Peyer's patch (tissue), 4 donors: ENCODE data around the gene BMP3. TPM values are rescaled to one million over a fixed set of nuclear protein-coding genes. Genes with fewer than 3 reads are reported as not detected.

ENCODE experiments used
- DNase-seq, 3 donors: peaks; one replicate each; pipeline ENCODE4 v3.0.0-alpha.2; 2017 to 2019
- H3K27ac ChIP-seq, 4 donors: fragments of 200-600 bp; sonication (generic); one replicate each; pipeline ENCODE4 v1.5.1; 2016 to 2019
- H3K27me3 ChIP-seq, 2 donors: fragments of 200-600 bp; sonication (generic); one replicate each; pipeline ENCODE4 v1.5.1; 2019
- H3K36me3 ChIP-seq, 3 donors: fragments of 200-600 bp; sonication (generic); one replicate each; pipeline ENCODE4 v1.5.1; 2016 to 2019
- H3K4me1 ChIP-seq, 4 donors: fragments of 200-600 bp; sonication (generic); one replicate each; pipeline ENCODE4 v1.5.1; 2016 to 2019
- H3K4me3 ChIP-seq, 4 donors: fragments of 200-600 bp; sonication (generic); 1 replicate in 3 of 4; 2 replicates in 1 of 4; pipeline ENCODE4 v1.5.1; 2016 to 2019; ENCODE audit warnings: mild to moderate bottlenecking in 1 of 4
- H3K9me3 ChIP-seq, 4 donors: fragments of 200-600 bp; sonication (generic); one replicate each; pipeline ENCODE4 v1.5.1; 2016 to 2019; ENCODE audit warnings: mild to moderate bottlenecking in 1 of 4
- POLR2A ChIP-seq, 2 donors: fragments of 450-650 bp; IDR thresholded peaks; one replicate each; pipeline ENCODE4 v1.5.1; 2017; ENCODE audit warnings: antibody characterized with exemption in 2 of 2, mild to moderate bottlenecking in 2 of 2, moderate library complexity in 2 of 2
- total RNA-seq, 4 donors: library from RNA; depleted of rRNA; stranded (reverse); fragments of >200 nt; gene quantifications; one replicate each; pipeline ENCODE4 v1.1.0, GENCODE V29; 2016
- TF ChIP-seq, protein P1 (sequence below), 6 experiments: fragments of 450-650 bp in 4 of 6; fragments of 200-600 bp in 2 of 6; sonication (generic) in 1 of 6; IDR thresholded peaks; one replicate each; pipeline ENCODE4 v1.5.1; 2017 to 2019; ENCODE audit warnings: antibody characterized with exemption in 6 of 6, mild to moderate bottlenecking in 3 of 6, moderate library complexity in 1 of 6

The BMP3 gene
- total RNA-seq, 4 donors from 2014 or later = 2.5 to 35.4 (median 30.0) TPM

DNA sequence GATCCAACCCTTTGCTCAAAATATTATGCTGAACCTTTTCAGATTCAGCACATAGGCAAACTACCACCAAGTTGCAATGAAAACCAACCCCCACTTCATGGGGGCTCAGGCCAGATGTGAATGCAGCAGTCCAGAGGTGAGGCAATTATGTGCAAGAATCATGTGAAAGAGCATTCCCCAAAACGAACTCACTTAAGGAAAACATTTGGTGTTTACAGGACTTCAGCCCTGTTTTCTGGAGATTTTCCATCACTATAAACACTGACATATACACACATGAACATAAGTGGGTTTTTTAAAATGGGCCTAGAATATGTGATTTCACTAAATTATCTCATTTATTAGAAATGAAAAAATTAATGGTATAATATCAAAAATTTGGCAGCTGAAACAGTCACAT is 31.5 kb downstream of the BMP3 start:
- H3K9me3 ChIP-seq = no peaks in the 10 kb centered on the region
- H3K27ac ChIP-seq = no peak overlapping the region
- no peaks in the 10 kb centered on the region for H3K4me1 ChIP-seq
- H3K36me3 ChIP-seq = no peaks in the 10 kb centered on the region
- no peaks in the 10 kb centered on the region for H3K27me3 ChIP-seq
- no peak overlapping the region for H3K4me3 ChIP-seq
- TF ChIP-seq POLR2A (IDR thresholded peaks at IDR 0.05) = no peak
- TF ChIP-seq, protein P1, sequence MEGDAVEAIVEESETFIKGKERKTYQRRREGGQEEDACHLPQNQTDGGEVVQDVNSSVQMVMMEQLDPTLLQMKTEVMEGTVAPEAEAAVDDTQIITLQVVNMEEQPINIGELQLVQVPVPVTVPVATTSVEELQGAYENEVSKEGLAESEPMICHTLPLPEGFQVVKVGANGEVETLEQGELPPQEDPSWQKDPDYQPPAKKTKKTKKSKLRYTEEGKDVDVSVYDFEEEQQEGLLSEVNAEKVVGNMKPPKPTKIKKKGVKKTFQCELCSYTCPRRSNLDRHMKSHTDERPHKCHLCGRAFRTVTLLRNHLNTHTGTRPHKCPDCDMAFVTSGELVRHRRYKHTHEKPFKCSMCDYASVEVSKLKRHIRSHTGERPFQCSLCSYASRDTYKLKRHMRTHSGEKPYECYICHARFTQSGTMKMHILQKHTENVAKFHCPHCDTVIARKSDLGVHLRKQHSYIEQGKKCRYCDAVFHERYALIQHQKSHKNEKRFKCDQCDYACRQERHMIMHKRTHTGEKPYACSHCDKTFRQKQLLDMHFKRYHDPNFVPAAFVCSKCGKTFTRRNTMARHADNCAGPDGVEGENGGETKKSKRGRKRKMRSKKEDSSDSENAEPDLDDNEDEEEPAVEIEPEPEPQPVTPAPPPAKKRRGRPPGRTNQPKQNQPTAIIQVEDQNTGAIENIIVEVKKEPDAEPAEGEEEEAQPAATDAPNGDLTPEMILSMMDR (IDR thresholded peaks at IDR 0.05) = no peak
- no peak for DNase-seq

DNA sequence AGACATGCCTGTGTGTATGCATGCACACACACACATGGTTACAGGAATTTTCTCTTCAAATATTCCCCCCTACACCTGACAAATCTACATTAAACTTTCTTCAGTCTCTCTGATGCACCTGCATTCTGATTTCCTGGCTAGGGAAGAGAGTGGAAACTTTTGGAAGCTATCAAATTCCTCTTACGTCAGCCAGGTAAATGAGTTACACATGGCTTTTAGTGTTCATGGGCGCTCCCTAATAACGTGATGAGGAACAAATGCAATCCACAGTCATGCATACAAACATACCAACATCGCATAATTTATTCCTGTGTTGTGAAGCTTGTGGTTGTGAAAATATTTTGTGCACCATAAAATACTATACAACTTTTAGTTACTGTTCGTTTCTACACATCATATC is 34.9 kb downstream of the BMP3 start:
- Histone ChIP-seq H3K27me3 (no peaks in the 10 kb centered on the region), H3K36me3 (no peaks in the 10 kb centered on the region)

DNA sequence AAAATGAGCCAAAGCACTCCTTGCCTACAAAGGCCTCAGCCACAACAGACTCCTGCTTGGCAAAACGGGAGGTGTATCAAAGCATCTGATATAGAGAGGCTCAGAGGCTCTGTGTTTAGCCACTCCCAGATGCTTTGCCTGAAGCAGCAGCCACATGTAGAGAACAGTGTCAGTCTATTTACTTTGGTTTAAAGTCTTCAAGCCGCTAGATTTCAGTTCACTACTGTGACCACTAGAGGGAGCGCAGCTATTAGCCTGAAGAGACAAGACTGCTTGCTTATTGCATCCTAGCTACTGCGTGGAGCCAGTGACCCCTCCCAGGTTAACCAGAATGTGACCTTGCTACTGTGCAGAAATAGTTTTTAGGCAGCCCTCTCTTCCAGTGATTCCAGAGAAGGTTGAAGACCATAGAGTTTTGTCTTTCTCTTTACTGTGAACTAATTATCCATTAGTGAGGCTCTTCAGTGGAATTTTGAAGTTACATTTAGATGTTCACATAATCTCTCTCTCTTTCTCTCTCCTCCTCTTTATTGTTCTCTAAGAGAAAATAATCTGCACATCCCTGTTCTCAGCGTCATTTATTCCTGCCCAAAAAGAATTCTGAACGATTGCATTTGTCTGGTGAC is 39.3 kb downstream of the BMP3 start:
- Histone ChIP-seq H3K27me3 (no peaks in the 10 kb centered on the region), H3K9me3 (no peaks in the 10 kb centered on the region), H3K27ac (no peak overlapping the region), H3K4me3 (no peak overlapping the region), H3K4me1 (no peaks in the 10 kb centered on the region), H3K36me3 (no peaks in the 10 kb centered on the region)
- peak; percentile 44 to 87 (median 48) for DNase-seq
- TF ChIP-seq, protein P1 (IDR thresholded peaks at IDR 0.05) = peak in 5 of 6 experiments; percentile 49 to 91 (median 88)
- no peak for TF ChIP-seq POLR2A (IDR thresholded peaks at IDR 0.05)

More for the DNA sequence above, 34.9 kb downstream of the BMP3 start:
- Histone ChIP-seq H3K9me3 (no peaks in the 10 kb centered on the region), H3K4me1 (no peaks in the 10 kb centered on the region), H3K4me3 (no peak overlapping the region), H3K27ac (no peak overlapping the region)
- DNase-seq = no peak
- TF ChIP-seq, protein P1 (IDR thresholded peaks at IDR 0.05) = no peak
- no peak for TF ChIP-seq POLR2A (IDR thresholded peaks at IDR 0.05)

DNA sequence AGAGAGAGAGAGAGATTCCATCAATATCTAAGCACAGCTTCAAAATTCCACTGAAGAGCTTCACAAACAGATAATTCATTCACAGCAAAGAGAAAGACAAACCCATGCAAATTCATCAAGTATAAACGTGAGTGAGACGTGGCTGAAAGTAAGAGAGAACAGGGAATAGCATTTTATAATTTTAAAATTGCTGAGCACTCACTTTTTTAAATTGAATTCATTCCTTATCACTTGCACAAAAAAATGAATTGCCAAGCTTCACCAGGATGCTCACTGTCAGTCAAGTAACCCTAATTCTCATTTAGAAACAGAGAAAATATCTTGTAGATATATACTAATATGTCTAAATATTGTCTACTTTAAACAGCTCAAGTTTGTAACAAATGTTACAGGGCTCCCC is 40.5 kb downstream of the BMP3 start:
- no peak overlapping the region for H3K27ac ChIP-seq
- DNase-seq = no peak
- TF ChIP-seq POLR2A (IDR thresholded peaks at IDR 0.05) = no peak
- TF ChIP-seq, protein P1 (IDR thresholded peaks at IDR 0.05) = no peak
- H3K4me1 ChIP-seq = no peaks in the 10 kb centered on the region
- no peak overlapping the region for H3K4me3 ChIP-seq
- H3K36me3 ChIP-seq = no peaks in the 10 kb centered on the region
- no peaks in the 10 kb centered on the region for H3K27me3 ChIP-seq
- H3K9me3 ChIP-seq = no peaks in the 10 kb centered on the region

DNA sequence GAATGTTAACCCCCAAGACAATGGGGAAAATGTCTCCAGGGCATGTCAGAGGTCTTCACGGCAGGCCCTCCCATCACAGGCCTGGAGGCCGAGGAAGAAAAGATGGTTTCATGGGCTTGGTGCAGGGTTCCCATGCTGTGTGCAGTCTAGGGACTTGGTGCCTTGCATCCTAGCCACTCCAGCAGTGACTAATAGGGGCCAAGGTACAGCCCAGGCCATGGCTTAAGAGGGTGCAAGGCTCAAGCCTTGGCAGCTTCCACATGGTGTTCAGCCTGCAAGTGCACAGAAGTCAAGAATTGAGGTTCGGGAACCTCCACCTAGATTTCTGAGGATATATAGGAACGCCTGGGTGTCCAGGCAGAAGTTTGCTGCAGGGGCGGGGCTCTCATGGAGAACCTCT is 50.6 kb downstream of the BMP3 start:
- H3K9me3 ChIP-seq = no peaks in the 10 kb centered on the region
- H3K4me1 ChIP-seq = no peaks in the 10 kb centered on the region
- H3K27ac ChIP-seq = no peak overlapping the region
- H3K36me3 ChIP-seq = no peaks in the 10 kb centered on the region
- peak in 2 of 3 donors; percentile 49 to 75 for DNase-seq
- no peak for TF ChIP-seq POLR2A (IDR thresholded peaks at IDR 0.05)
- TF ChIP-seq, protein P1 (IDR thresholded peaks at IDR 0.05) = no peak
- no peaks in the 10 kb centered on the region for H3K27me3 ChIP-seq
- H3K4me3 ChIP-seq = no peak overlapping the region
